Kidney epithelial cell (primary cell): ENCODE results near the gene GNG12. TPM values are rescaled to one million over a fixed set of nuclear protein-coding genes. Genes with fewer than 3 reads are reported as not detected.
A peak's percentile ranks its signal among the peaks of the same experiment; 100 is the strongest.

Experiments used
- DNase-seq: peaks from one replicate; pipeline ENCODE4 v3.0.0-alpha.2; 2010; ENCODE audit warnings: low read depth
- H3K27me3 ChIP-seq: 2 replicates; pipeline ENCODE4 v1.6.0; 2011; ENCODE audit warnings: low read length; ENCODE audit not compliant: control insufficient read depth, insufficient read depth
- H3K36me3 ChIP-seq: 2 replicates; pipeline ENCODE4 v1.5.1; 2011; ENCODE audit warnings: low read length; ENCODE audit not compliant: control insufficient read depth, insufficient read depth
- H3K4me3 ChIP-seq: 2 replicates; pipeline ENCODE4 v1.5.1; 2011; ENCODE audit warnings: low read depth, mild to moderate bottlenecking, control low read depth, low read length
- total RNA-seq: library from RNA; depleted of rRNA; stranded (reverse); fragments of >200 nt; gene quantifications from 2 replicates; pipeline ENCODE4 v1.2.3, GENCODE V29; 2015
- TF ChIP-seq, protein P1 (sequence below): IDR thresholded peaks from 2 replicates; pipeline ENCODE4 v1.5.1; 2011; ENCODE audit warnings: mild to moderate bottlenecking, moderate library complexity, low read length, control low read depth, inconsistent platforms; ENCODE audit not compliant: insufficient read depth, poor library complexity, severe bottlenecking

GNG12 gene
- total RNA-seq, 1 donor from 2014 or later = 85.7 TPM

DNA sequence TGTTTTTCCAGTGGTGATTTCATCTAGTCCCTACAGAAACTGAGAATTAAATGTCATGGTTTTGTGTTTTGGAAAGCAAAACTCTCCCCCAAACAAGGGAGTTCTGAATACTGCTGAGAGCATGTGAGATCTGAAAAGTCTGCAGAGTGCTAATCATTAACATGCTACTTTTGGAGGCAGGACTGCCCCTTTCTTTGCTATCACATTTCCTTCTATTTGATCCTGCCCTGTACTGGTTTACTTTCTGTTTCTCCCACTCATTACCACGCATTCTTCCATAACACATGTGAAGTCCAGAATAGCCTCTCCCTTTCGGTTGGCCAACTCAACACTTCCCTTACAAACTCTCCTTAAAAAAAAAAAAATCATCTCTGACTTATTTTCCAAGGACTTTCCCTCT lies 84.6 kb downstream of the GNG12 start:
- no peak overlapping the region for H3K4me3 ChIP-seq
- H3K27me3 ChIP-seq = no peaks in the 10 kb centered on the region
- peak; percentile 73 for DNase-seq

DNA sequence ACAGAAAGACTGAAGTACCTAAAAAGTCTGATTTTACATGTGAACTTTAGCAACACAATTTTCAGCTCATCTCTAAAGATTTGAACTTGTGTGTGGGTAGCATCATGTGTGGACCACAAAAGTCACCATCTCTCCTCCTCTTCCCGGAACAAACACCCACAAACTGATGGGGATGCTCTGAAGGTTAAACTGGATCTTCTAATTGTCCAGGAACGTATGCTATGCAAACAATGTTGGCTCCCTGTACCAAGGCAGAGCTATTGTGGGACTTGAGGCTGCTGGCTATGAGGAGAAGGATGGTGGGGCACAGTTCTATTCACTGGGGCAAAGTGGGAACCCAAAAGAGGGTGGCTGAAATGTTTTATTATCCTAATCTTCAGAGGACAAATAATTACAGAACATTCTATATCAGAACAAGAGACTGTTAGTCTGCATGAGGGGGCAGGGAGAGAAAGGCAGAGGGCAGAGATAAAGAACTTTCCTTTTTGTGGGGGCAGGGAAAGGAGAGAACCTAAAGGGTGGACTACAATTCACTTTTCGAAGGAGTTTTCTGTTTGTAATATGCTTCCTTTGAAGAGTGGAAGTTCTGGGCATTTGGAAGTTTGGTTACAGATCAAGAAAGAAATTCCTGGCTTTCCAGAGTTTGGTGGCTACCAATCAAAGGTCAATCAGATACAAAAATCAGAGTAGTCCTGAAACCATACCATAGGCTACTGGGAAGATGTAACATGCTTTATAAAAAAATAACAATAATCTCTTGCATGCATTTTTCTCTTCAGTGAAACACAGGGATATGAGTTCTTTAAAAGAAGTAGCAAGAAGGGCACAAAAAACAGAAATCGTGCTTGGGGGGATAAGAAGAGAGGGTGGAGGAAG lies 85.4 kb downstream of the GNG12 start:
- DNase-seq = no peak
- Histone ChIP-seq H3K4me3 (no peak overlapping the region), H3K27me3 (no peaks in the 10 kb centered on the region), H3K36me3 (no peaks in the 10 kb centered on the region)
- TF ChIP-seq, protein P1, sequence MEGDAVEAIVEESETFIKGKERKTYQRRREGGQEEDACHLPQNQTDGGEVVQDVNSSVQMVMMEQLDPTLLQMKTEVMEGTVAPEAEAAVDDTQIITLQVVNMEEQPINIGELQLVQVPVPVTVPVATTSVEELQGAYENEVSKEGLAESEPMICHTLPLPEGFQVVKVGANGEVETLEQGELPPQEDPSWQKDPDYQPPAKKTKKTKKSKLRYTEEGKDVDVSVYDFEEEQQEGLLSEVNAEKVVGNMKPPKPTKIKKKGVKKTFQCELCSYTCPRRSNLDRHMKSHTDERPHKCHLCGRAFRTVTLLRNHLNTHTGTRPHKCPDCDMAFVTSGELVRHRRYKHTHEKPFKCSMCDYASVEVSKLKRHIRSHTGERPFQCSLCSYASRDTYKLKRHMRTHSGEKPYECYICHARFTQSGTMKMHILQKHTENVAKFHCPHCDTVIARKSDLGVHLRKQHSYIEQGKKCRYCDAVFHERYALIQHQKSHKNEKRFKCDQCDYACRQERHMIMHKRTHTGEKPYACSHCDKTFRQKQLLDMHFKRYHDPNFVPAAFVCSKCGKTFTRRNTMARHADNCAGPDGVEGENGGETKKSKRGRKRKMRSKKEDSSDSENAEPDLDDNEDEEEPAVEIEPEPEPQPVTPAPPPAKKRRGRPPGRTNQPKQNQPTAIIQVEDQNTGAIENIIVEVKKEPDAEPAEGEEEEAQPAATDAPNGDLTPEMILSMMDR = no peak

More for the DNA sequence above, 84.6 kb downstream of the GNG12 start:
- TF ChIP-seq, protein P1 = no peak
- no peaks in the 10 kb centered on the region for H3K36me3 ChIP-seq

DNA sequence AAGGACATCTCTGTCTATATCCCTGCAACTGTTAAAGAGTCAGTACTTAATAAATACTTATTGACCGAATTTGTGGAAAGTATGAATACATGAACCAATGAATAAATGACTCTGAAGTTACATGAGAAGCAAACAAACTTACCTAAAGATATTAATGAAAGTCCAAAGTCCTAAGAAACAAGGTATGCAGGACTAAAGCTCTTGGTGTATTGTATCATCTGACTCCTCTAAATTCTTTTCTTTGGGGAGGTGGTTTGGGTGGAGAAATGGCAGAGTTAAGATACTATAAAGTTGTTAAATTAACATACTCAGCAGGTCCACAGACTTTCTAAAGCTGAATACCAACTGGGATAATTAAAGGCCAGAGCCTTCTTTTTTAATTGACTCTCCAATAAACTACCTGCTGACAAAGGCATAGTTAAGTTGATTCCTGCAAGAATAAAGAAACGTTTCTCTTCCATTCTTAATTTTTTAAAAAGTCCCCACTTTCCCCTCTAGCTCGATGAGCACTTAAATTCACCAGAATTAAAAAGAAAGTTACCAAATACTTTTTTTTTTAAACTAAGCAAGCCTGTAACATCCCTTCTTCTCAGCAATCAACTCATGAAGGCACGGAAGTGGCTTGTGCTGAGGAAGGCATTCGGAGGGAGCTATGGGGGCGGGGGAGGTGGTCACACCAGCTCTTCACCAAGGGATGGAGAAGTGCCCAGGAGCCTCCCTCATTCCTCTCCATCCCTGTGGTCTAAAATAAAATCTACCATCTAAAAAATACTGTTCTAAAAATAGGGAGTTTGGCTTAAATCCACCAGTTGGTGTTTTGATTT lies 87.2 kb downstream of the GNG12 start:
- TF ChIP-seq, protein P1 = no peak
- no peak for DNase-seq

DNA sequence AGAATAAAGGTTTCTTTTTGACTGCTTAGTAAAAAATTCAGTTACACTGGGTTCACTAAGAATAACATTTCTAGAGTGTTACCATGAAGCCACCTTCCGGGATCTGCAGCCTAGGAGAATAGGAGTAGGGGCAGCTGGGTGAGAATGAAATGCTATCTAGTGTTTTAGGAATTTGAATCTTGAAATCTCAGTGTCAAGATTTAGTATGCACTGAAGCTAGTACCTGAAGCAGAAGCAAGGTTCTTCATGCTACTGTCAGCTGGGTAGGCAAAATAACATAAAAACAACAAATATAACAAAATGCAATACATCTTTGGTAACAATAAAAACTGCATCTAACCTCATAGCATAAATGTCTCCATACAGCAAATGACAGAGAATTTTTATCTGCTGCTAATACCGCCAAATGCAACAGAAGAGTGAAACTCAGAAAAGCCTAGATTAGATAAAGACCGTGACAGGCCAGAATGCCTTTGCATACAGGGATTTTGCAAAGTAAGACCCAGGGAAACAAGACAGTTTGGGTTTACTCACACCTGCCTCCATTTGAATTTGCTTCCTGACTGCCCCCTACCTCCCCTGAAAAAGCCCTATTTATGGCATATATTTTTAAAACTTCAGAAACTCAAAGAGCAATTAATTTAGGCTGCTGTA lies 90.1 kb downstream of the GNG12 start:
- TF ChIP-seq, protein P1 = no peak
- Histone ChIP-seq H3K36me3 (no peaks in the 10 kb centered on the region), H3K4me3 (no peak overlapping the region), H3K27me3 (no peaks in the 10 kb centered on the region)
- no peak for DNase-seq

More for the DNA sequence above, 87.2 kb downstream of the GNG12 start:
- Histone ChIP-seq H3K27me3 (no peaks in the 10 kb centered on the region), H3K36me3 (no peaks in the 10 kb centered on the region), H3K4me3 (no peak overlapping the region)

DNA sequence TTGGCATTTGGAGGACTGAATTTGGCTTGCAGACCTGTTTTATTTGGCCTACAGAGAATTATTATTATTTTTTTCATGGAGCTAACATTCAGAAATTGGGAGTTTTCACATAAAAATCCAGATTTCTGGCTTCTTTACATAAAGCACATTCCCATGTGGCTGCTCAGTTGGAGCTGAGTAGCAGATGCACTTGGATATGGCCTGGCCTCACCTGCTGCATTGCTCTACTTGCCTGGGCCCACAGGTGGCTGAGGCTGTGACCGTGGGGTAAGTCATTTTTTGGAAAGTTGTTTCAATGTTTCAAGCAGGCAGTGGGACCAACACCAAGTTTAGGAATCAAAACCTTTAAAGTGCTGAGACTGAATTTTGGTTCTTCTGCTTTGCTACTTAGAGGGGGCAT lies 91.5 kb downstream of the GNG12 start:
- TF ChIP-seq, protein P1 = no peak
- Histone ChIP-seq H3K36me3 (no peaks in the 10 kb centered on the region), H3K4me3 (no peak overlapping the region), H3K27me3 (no peaks in the 10 kb centered on the region)
- no peak for DNase-seq
